GM19438 (cell line): ENCODE data around the gene SLC26A11.
"Not testable (repeated sequence)": the region's sequence is repeated elsewhere in the genome, so short reads cannot be mapped to it uniquely, and the experiment has no call there.

Experiments
- ATAC-seq: cut with Tn5 transposase; IDR thresholded peaks from one replicate; pipeline ENCODE4 v1.9.1; 2021; ENCODE audit warnings: low read depth; ENCODE audit not compliant: unreplicated experiment

SLC26A11 gene

DNA sequence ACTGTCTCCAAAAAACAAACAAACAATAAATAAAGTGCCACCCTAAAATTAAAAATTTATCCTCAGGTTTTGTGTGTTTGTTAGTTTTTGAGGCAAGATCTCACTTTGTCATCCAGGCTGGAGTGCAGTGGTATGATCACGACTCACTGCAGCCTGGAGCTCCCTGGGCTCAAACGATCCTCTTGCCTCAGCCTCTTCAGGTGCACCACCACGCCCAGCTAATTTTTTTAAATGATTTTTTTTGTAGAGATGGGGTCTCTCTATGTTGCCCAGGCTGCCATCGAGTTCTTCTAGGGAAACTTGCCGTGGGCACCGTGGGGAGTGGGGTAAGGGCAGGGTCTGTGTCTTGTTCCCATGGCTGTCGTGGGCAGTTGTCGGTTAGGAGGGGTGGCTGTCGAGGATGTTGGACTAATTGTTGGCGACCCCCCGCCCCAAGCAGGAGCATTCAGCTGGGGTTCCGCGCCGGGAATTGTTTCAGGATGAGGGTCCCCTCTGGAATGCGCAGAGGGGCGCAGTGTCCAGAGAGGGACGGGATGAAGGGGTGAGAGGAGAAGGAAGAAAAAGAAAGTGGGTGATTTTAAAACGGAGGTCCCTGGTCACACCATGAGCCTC lies 39.3 kb downstream of the SLC26A11 start:
- ATAC-seq, result no peak

DNA sequence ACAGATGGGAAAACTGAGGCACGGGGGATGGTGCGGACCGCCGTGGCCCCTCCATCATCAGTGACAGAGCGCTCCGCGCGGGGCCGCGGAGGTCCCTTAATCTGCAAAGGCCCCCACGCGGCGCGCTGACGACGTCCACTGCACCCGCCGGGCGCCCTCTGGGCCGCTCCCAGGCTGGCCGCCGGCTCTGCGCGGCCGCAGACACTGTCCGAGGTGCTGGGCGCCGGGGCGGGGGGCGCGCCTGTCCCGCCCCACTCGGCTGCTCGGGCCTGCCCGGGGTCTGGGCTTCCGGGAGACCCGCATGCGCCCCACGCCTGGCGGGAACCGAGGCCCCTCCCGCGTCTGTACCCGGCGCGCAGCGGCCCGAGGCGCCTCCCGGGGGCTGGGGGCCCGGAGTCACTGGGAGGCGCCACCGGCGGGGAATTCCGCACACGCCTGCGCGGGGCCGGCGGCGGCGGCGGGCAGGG lies 39.9 kb downstream of the SLC26A11 start:
- ATAC-seq, result no peak

DNA sequence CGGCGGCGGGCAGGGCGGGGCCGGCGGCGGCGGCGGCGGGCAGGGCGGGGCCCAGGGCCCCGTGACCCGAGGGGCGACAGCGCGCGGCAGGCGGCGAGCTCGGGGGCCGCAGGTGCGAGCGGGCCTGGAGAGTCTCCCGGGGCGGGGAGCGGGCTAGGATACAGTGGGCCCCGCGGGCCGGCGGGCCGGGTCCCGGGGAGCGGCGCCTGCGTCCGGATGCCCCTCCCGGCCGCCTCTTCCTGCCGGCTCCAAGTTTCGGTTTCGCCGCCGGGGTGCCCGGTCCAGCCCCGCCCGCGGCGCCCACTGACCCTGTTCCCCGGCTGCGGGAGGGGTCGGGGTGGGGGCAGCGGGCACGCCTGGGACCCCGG lies 40.5 kb downstream of the SLC26A11 start, which contains the start of gene RNF213:
Gene RNF213, plus strand, starts transcription at position 62 of the 368 bp plus-strand sequence. CDS start 2,830 bp downstream, outside the sequence.
- no peak for ATAC-seq

DNA sequence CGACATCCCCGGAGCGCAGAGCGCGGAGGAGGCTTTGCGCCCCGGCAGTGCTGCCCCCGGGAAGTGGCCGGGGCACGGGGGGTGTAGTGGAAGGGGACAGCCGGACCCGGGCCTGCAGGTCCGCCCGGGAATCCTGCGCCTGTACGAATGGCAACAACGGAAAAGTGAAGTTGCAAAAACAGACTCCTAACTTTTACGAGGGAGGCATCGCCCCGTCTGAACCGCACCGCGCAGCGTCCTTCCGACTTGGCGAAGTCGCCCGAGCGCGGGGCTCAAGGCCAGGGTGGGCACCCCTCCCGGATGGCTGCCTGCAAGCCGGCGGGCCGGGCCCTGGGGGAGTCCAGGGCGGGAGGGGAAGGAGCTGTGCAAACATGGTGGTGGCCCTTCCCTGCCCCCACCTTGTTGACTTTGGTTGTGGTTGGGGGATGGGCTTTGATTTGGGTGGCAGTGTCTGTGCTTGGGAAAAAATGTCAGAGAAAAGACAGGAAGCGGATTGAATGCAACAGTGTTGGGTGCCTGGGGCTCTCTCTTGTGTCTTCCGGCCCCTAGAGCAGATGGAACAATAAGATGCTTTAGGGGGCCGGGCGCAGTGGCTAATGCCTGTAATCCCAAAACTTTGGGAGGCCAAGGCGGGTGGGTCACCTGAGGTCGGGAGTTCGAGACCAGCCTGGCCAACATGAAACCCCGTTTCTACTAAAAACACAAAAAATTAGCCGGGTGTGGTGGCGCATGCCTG lies 41.1 kb downstream of the SLC26A11 start:
- no peak for ATAC-seq

DNA sequence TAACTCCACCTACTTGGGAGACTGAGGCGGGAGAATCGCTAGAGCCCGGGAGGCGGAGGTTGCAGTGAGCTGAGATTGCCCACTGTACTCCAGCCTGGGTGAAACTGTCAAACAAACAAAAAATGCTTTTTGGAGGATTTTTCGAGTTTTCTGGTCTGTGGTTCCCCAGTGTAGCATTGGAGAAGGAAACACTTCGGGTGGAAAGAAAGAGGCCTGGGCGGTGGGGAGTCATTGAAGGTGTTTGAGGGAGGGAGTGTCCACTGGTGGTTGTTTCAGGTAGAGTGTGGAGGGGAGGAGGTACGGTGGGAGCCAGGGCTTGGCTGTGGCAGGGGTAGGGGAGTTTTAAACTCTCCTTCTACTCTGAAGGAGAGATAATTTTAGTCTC lies 41.7 kb downstream of the SLC26A11 start:
- ATAC-seq, result no peak

DNA sequence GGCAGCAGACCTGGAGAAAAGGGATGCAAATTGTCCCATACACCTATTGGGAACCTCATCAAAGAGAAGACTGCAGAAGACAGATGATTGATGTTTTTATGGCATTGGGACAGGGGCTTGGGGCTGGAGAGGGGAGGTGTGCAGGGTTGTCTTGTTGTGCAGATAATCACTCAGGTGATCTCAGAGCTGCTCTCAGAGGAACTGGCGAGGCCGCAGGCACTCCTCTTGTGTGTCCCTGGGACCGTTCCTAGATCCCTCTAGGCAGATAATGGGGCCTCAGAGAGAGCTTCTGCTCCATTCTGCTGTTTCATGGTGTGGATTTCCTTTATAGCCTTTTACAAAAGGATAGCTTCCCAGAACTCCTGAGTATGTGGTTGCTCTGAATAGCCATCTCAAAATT lies 42.1 kb downstream of the SLC26A11 start:
- no peak for ATAC-seq

DNA sequence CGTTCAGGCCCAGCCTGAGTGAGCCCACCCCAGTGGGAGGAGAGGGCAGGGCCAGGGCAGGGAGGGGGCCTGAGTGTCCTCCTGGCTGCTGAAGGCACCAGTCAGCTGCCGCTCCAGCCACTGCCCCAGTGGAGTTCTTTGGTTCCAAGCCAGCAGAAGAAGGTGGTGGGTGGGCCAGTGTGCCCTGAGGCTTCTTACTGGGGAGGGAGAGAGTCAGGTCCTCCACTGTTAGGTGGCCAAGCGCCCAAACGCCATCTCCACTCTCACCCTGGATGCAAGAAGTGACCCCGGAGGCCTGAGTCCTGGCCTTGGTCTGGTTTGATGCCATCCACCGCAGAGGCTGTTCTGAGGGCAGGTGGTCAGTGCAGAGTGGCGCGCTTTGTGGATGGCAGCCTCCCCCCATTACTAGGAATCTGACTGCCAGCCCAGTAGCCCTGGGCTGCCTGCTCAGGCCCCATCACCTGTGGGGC lies 42.6 kb downstream of the SLC26A11 start:
- no peak for ATAC-seq

DNA sequence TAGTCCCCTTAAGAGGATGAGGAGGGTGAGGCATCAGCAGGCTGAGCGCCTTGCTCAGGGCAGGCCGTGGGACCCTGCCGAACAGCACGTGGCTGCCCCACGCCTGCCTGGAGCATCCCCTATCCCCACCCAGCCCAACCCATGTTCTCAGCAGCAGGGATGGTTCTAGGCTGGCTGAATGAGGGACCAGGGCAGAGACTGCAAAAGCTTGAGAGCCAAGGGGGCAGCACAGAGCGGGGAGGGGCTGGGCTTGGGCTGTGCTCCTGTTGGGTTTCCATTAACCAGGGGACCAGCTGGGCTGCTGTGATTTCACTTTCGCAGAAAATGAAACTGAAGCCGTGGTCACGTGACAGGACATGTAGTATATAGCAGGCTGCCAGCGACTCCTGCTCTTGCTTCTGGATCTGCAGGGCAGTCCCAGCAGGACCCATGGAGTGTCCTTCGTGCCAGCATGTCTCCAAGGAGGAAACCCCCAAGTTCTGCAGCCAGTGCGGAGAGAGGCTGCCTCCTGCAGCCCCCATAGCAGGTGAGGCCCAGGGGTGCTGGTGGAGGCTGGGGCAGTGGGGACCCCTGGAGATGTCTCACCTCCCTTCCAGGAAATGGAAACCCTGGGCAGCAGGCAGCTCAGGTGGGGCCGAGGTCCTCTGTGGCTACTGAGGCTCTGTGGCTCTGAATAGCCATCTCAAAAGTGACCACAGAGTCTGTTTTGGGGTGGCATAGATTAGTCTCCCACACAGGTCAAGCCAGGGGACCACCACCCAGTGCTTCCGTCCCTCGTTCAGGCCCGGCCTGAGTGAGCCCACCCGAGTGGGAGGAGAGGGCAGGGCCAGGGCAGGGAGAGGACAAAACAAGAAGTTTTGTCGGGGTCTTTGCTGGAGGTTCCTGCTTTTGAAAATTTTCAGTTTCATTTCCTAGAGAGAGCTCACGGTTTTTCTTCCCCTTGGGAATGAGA lies 43.3 kb downstream of the SLC26A11 start:
- ATAC-seq, result peak; percentile 38

DNA sequence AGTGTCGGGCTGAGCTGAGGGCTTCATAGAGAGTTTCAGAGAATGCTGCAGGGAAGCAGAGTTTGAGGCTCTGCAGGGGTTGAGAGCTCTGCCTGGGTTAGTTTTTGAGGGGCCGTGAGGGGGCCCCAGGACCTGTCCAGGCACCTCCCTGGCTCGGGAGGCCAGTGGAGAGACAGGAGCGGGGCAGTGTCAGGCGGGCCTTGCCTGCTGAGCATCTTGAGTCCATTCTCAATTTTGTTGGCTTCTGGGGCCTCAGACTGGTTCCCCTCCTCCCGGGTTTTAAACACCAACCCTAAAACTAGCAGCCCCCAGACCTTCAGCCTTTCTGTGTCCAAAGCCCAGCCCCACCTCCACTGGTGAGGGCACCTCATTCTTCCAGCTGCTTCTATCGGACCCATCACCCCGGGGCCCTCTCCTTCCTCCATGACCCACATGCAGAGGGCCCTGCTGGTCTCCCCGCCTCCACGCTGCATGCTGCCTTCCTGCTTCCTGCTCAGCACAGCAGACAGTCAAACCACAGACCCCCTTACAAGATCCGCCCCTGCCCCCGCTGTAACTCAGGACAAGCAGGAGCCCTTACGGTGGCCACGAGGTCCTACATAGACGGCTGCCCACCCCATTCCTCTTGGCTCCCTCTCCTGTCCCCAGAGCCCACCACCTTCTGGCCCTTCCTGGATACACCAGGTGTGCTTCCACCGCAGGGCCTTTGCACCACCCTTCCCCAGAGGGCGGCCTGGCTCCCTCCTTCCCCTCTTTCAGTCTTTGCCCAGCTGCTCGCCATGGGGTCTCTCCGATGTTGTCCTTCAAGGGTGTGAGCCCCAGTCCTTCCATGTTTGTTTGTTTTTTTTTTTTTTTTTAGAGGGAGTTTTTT lies 44.2 kb downstream of the SLC26A11 start:
- no peak for ATAC-seq

DNA sequence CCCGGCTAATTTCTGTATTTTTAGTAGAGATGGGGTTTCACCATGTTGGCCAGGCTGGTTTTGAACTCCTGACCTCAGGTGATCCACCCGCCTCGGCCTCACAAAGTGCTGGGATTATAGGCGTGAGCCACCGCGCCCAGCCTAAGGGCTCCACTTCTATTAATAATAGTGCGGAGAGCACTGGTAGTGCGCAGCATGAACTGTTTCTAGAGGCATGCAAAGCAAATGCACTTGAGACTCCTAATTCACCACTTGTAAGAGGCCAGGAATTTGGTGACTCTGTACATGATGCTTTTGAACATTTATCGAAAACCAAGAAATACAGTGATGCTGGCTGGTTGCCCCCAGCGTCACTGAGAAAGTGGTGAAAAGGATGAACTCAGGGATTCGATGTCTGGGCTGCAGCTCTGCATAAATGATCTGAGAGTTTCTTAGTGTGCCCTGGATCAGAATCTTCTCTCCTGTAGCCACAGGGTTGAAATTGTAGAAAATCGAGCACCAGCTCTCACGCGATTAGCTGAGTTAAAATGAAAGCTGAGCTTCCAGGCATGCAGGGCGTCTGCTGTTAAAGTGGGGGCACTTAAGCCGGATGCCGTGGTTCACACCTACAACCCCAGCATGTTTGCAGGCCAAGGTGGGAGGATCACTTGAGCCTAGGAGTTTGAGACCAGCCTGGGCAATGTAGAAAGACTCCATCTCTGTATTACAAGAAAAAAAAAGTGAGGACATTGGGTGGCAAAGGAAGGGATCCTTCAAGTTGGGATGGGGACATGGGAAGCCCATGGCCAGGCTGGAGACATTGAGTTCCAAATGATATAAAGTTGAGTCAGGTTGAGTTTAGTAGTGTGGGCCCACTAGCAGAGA lies 45.2 kb downstream of the SLC26A11 start:
- no peak for ATAC-seq

DNA sequence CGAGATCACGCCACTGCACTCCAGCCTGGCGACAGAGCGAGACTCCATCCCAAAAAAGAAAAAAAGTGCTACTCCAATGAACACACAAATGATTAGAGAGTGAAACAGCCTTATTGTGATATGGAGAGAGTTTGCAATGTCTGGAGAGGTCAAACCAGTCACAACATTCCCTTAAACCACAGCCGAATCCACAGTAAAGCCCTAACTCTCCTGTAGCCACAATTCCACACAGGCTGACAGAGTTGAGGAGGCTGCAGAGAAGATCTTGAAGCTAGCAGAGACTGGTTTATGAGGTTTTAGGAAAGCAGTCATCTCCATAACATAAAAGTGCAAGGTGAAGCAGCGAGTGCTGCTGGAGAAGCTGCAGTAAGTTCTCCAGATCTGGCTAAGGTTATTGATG lies 47.2 kb downstream of the SLC26A11 start:
- no peak for ATAC-seq

DNA sequence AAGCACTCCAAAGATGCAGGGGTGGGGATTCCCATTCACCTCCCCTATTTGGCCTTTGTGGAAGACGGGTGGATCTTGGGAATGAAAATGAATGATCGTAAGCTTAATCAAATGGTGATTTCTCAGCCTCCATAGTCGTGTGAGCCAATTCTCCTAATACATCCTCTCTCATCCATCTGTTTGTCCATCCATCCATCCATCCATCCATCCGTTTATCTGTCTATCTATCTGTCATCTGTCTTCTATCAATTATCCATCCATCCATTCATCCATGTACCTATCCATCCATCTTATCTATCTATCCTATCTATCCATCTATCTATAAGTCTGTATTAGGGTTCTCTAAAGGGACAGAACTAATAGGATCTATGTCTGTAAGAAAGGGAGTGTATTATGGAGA lies 48.2 kb downstream of the SLC26A11 start:
- no peak for ATAC-seq

DNA sequence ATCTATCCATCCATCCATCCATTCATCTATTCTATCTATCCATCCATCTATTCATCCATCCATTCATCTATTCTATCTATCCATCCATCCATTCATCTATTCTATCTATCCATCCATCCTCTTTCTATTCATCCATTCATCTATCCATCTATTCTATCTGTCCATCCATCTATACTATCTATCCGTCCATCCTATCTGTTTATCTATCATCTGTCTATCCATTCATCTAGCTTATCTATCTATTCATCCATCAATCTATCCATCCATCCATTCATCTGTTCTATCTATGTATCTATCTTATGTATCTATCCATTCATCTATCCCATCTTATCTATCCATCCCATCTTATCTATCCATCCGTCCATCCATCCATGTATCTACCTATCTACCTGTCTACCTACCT lies 49.2 kb downstream of the SLC26A11 start:
- no peak for ATAC-seq

DNA sequence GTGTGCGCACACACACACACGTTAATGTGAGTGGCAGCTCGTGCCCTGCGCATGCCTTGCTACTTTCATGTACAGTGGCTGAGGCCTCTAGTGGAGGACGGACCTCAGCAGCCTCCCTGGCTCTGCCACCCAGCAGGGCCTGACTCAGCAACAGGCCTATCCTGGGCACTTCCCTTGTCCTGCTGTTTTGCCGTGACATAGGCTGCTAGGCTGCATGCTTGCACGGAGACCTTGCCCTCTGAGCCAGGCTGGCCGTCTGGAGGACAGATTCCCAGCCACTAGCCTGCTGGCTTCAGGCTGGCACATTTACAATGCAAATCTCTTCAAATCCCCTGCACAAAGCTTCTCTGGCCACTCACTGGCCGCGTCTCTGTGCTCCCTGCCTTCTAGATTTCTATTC lies 49.9 kb downstream of the SLC26A11 start:
- no peak for ATAC-seq

DNA sequence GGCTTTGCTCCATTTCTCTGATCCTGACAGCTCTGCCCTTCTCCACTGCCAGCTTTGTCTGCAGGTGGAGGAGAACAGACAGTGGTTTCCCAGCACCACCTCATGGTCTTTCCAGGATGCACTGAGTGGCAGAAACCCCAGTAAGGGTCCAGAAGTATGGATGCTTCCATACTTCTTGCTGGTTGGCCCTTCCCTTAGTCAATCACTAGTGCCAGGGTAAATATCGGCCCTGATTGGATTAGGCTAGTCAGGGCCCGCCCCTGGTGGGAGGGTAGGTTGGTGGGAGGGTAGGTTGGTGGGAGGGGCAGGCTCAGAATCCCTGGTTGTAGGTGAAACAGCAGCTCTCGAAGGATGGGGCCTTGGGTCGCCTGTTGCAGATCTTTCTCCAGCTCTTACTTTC lies 50.6 kb downstream of the SLC26A11 start:
- ATAC-seq, result no peak

DNA sequence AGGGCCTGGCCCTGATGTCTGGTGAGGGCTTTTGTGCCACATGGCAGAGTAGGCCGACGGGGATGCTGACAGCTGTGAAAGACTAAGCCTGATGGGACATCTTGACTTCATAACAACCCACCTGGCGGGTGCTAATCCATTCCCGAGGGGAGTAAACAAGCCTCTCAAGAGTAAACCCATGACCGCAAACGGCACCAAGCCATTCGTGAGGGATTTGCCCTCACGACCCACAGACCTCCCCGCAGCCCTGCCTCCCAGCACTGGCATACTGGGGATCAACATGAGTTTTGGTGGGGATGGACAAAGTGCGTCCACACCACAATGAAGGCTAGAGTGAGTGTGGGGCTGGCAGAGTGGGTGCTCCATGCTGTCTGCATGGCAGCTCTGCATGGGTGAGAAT lies 52.1 kb downstream of the SLC26A11 start:
- ATAC-seq, result no peak

DNA sequence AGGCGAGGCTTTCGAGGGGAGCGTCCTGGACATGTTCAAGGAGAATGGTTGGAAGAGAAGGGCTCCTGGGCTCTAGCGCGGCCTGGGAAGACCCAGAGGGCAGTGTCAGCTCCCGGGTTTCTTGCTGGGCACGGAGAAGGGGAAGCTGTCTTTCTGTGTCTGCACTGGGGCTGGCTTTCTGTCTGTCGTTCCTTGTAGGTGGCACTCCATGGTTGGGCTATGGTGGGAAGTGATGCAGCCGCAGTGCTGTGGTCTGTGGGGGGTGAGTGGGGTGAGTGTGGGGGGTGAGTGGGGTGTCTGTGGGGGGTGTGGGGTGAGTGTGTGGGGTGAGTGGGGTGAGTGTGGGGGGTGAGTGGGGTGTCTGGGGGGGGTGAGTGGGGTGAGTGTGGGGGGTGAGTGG lies 54.1 kb downstream of the SLC26A11 start:
- no peak for ATAC-seq

DNA sequence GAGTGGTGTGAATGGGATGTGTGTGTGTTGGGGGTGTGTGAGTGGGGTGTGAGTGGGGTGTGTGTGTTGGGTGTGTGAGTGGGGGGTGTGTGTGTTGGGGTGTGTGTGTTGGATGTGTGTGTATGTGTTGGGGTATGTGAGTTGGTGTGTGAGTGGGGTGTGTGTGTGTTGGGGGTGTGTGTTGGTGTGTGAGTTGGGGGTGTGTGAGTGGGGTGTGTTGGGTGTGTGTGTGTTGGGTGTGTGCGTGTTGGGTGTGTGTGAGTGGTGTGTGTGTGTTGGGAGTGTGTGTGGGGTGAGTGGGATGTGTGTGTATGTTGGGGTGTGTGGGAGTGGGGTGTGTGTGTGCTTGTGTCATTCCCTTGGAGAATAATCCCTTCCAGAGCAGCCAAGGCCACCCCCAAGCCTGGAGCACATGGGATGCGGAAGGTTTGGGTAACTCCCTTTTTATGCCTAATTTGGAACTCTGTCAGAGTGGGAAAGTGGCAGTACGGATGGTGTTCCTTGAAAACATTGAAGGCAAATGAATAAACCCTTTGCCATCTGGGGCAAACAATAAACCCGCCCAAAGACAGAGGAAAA lies 54.7 kb downstream of the SLC26A11 start:
- no peak for ATAC-seq

DNA sequence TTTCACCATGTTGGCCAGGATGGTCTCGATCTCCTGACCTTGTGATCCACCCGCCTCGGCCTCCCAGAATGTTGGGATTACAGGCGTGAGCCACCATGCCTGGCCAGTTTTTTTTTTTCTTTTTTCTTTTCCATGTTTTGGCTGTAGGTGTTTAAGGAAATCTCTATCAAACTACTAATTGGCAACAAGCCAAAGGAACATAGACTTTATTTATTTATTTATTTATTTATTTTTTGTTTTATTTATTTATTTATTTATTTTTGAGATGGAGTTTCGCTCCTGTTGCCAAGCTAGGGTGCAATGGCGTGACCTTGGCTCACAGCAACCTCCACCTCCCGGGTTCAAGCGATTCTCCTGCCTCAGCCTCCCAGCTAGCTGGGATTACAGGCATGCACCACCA lies 55.6 kb downstream of the SLC26A11 start:
- not testable (repeated sequence) for ATAC-seq
